ENCODE measurements around the gene TCEA3.

- TF ChIP-seq CTCF (IDR thresholded peaks at IDR 0.05) (no peak), POLR2A (IDR thresholded peaks at IDR 0.05) (no peak)
Observed at GRCh38 chr1:23444596-23445390, 20.2 kb upstream of the TCEA3 start.
